ENCODE measurements around the gene PLCB3.

DNA sequence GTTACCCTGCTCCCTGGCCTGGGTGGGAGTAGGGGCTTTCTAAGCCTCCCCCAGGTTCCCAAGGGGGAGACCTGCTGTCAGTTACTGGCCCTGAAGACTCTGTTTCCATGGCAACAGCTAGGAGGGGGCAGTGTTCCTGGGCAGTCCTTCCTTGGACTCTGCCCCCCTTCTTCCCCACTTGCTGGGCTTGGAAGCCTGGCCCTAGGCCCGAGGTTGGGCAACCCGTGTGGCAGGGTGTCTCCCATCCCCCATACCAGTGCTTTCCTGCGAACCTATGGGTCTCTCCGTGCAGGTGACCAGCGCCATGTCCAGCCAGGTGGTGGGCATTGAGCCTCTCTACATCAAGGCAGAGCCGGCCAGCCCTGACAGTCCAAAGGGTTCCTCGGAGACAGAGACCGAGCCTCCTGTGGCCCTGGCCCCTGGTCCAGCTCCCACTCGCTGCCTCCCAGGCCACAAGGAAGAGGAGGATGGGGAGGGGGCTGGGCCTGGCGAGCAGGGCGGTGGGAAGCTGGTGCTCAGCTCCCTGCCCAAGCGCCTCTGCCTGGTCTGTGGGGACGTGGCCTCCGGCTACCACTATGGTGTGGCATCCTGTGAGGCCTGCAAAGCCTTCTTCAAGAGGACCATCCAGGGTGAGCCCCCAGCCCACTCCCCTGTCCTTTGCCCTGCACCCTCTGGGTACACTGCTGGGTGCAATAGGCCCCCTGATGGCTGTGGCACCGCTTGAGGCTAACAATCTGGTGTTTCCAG lies 55.7 kb downstream of the PLCB3 start:
- TF ChIP-seq, protein P1, sequence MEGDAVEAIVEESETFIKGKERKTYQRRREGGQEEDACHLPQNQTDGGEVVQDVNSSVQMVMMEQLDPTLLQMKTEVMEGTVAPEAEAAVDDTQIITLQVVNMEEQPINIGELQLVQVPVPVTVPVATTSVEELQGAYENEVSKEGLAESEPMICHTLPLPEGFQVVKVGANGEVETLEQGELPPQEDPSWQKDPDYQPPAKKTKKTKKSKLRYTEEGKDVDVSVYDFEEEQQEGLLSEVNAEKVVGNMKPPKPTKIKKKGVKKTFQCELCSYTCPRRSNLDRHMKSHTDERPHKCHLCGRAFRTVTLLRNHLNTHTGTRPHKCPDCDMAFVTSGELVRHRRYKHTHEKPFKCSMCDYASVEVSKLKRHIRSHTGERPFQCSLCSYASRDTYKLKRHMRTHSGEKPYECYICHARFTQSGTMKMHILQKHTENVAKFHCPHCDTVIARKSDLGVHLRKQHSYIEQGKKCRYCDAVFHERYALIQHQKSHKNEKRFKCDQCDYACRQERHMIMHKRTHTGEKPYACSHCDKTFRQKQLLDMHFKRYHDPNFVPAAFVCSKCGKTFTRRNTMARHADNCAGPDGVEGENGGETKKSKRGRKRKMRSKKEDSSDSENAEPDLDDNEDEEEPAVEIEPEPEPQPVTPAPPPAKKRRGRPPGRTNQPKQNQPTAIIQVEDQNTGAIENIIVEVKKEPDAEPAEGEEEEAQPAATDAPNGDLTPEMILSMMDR (IDR thresholded peaks at IDR 0.05): no peak
- no peak for TF ChIP-seq POLR2A (IDR thresholded peaks at IDR 0.05)

All from right lobe of liver (tissue), 4 donors.